GM18505 (cell line): ENCODE measurements around the gene PHF5A.

Experiments used
- ATAC-seq: cut with Tn5 transposase; IDR thresholded peaks from one replicate; pipeline ENCODE4 v1.9.1; 2021; ENCODE audit not compliant: unreplicated experiment
- POLR2A ChIP-seq: IDR thresholded peaks from 4 replicates; pipeline ENCODE4 v1.6.1; 2011; ENCODE audit warnings: borderline replicate concordance; ENCODE audit not compliant: insufficient read depth, insufficient read length; ENCODE audit errors: extremely low read depth

The PHF5A gene, protein sequence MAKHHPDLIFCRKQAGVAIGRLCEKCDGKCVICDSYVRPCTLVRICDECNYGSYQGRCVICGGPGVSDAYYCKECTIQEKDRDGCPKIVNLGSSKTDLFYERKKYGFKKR

GRCh38 chr22:41468381-41469217 lies at the start of gene PHF5A, which contains the start of gene ACO2:
TSS of gene PHF5A (minus strand) at chr22:41468692. CDS start at chr22:41468653, 39 bp downstream.
TSS of gene ACO2 (plus strand) at chr22:41469117. CDS start at chr22:41469147, 30 bp downstream.
- peak; percentile 87 for ATAC-seq
- peak; percentile 68 for TF ChIP-seq POLR2A

- no peak for ATAC-seq
- TF ChIP-seq POLR2A: no peak
These were observed 49.5 kb upstream of the PHF5A start for GRCh38 chr22:41518048-41518347.

DNA sequence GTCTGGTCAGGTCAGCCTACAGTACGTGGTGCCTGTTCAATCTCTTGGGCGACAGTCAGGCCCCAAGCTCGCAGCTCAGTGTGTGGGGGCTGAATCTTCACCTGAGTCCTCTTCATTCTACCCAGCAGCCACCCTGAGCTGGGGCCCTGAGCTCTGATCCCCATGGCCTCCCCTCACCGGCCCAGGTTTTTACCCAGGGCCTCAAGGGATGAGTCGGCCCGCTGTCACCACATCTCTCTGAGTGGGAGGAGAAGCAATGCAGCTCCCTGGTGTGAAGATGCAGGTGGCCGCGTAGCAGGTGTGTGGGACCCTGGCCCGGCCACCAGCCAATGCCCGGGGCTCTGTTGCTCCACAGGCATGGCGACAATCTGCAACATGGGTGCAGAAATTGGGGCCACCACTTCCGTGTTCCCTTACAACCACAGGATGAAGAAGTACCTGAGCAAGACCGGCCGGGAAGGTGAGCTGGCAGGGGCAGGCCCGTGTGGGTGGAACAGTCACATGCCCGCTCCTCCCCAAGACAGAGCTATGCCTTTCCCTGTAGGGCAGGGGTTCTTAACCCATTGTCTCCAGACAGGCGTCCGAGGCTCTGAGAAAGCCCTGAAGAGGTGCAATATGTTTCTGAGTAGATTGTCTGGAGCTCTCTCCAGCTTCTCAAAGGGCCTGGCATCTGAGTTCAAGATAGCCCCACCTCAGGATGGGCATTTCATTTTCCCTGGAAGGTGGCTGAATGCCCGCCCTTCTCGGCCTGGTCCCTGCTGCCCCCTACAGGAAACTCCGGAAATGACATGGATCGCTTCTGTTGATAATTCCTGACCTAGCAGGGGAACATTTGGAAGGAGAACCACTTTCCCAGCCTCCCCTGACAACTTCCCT lies 48.9 kb upstream of the PHF5A start:
- no peak for ATAC-seq
- TF ChIP-seq POLR2A: no peak

GRCh38 chr22:41516462-41516861 lies 48.0 kb upstream of the PHF5A start:
- TF ChIP-seq POLR2A: no peak
- no peak for ATAC-seq

- TF ChIP-seq POLR2A: no peak
- ATAC-seq: no peak
These were observed 44.9 kb upstream of the PHF5A start for GRCh38 chr22:41513391-41513790.

DNA sequence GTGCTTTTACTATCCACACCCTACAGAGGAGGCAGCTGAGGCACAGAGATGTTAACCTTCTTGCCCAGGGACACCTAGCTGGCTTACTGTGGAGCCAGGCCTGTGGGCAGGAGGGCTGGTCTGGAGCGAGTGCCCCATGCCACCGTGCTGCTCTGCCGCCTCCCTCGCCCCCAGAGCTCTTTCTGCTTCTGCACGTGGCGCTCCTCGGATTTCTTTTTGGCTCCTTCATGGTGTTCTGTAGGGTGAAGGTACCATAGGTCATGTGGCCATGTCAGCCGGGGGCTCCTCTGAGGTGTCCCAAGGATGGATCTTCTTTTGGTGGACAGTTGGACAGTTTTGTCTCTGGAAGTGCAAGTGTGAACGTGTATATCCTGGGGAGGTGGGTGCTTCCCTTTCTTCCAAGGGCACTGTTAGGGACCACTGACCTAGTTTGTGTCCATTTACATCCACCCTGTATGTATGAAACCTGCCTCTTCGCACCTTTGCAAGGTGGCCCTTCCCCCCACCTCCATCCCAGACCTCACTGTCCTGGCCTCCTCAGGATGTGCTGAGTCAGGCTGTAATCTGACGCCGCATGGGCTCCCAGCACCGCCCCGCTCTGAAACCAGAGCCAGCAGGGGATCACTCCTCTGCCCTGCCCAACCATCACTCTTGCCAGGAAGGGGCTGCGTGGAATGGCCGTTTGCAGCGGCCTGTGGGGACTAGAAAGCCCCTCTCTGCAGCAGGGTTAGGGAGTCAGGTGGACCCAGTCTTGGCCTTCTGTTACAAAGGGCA lies 44.1 kb upstream of the PHF5A start:
- ATAC-seq: no peak
- TF ChIP-seq POLR2A: no peak

- TF ChIP-seq POLR2A: no peak
- no peak for ATAC-seq
These were observed 43.1 kb upstream of the PHF5A start for GRCh38 chr22:41511521-41511968.

DNA sequence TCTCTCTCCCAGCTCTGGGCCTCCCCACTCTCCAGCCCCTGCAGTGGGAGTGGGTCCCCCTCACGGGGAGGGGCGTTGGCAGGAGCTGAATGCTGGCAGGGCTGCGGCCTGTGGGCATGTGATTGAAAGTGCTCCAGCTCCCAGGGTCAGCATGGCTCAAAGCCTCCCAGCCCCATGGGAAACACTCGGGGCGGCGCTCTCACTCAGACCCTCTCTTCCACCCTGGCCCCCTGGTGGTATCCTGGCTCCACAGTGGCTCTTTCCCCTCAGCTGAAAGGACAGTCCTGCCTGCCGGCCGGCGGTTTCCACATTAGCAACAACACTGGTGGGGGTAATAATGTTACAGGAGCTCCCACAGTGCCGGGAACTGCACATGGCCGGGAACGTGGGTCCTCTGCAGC lies 40.3 kb upstream of the PHF5A start:
- ATAC-seq: no peak
- TF ChIP-seq POLR2A: no peak

DNA sequence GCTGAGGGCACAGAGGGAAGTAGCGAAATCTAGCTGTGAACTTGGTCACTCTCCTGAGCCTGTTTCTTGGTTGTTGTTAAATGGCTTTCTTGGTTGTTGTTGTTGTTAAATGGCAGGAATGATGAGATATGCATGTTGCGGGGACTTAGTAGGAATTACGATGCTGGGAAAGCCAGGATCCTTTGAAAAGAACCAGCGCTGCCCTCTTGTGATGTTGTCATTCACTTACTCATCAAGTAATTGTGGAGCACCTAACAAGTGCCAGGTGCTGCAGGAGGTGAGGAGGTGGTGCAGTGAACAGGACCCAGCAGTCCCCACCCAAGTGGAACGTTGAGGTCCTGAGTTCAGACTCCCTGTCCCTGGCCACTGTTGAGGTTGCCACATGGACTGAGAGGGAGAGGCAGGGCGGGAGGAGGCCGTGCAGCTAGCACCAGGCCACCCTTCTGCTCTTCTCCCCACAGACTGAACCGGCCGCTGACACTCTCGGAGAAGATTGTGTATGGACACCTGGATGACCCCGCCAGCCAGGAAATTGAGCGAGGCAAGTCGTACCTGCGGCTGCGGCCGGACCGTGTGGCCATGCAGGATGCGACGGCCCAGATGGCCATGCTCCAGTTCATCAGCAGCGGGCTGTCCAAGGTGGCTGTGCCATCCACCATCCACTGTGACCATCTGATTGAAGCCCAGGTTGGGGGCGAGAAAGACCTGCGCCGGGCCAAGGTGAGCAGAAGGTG lies 39.0 kb upstream of the PHF5A start:
- TF ChIP-seq POLR2A: no peak
- ATAC-seq: no peak

GRCh38 chr22:41505511-41506220 lies 37.2 kb upstream of the PHF5A start:
- ATAC-seq: no peak
- no peak for TF ChIP-seq POLR2A

- ATAC-seq: no peak
- no peak for TF ChIP-seq POLR2A
These were observed 36.3 kb upstream of the PHF5A start for GRCh38 chr22:41504816-41505215.

- no peak for ATAC-seq
- TF ChIP-seq POLR2A: no peak
These were observed 35.9 kb upstream of the PHF5A start for GRCh38 chr22:41504397-41504796.

DNA sequence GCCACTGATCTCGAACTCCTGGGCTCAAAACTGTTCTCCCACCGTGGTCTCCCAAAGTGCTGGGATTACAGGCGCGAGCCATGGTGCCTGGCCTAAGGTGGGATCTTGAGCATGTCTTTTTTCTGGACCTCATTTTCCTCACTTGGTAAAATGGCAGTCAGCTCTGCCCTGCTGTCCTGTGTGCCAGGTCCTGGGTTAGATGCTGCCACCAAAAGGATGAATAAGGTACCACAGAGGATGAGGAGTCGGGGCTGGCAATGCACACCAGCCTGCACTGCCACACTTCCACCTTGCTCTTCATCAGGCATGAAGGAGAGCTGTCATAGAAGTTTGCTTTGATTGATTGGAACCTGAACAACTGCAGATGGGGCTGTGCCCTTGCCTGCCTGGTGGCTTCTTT lies 32.7 kb upstream of the PHF5A start:
- TF ChIP-seq POLR2A: no peak
- ATAC-seq: no peak
